HuH-7 (cell line): ENCODE data around the gene CXADR.
"Not testable (repeated sequence)": the region's sequence is repeated elsewhere in the genome, so short reads cannot be mapped to it uniquely, and the experiment has no call there.

Experiments
- DNase-seq: peaks from one replicate; pipeline ENCODE4 v3.0.0; 2011; ENCODE audit warnings: low spot score

Gene CXADR

GRCh38 chr21:17502985-17503384, 9.9 kb upstream of the CXADR start:
- DNase-seq = not testable (repeated sequence)

GRCh38 chr21:17506951-17507350, 5.9 kb upstream of the CXADR start:
- DNase-seq = no peak

GRCh38 chr21:17507591-17507990, 5.3 kb upstream of the CXADR start:
- no peak for DNase-seq

- no peak for DNase-seq
These were observed 626 bp downstream of the CXADR start for GRCh38 chr21:17513214-17514123.

GRCh38 chr21:17514124-17514845, 1.4 kb downstream of the CXADR start:
- DNase-seq = no peak

GRCh38 chr21:17517008-17517407, 4.2 kb downstream of the CXADR start:
- not testable (repeated sequence) for DNase-seq

- DNase-seq = no peak
These were observed 6.4 kb downstream of the CXADR start for GRCh38 chr21:17519208-17519738.

- DNase-seq = no peak
These were observed 7.2 kb downstream of the CXADR start for GRCh38 chr21:17519965-17520609.

GRCh38 chr21:17523007-17523451, 10.2 kb downstream of the CXADR start:
- DNase-seq = peak; percentile 64

- DNase-seq = not testable (repeated sequence)
These were observed 11.2 kb downstream of the CXADR start for GRCh38 chr21:17523979-17524494.

GRCh38 chr21:17524635-17525034, 11.8 kb downstream of the CXADR start:
- no peak for DNase-seq

GRCh38 chr21:17526776-17527175, 13.9 kb downstream of the CXADR start:
- no peak for DNase-seq

- DNase-seq = no peak
These were observed 14.4 kb downstream of the CXADR start for GRCh38 chr21:17527240-17527639.

- DNase-seq = no peak
These were observed 14.9 kb downstream of the CXADR start for GRCh38 chr21:17527711-17528110.

- DNase-seq = no peak
These were observed 16.8 kb downstream of the CXADR start for GRCh38 chr21:17529648-17530047.

- DNase-seq = no peak
These were observed 19.4 kb downstream of the CXADR start for GRCh38 chr21:17532292-17532691.

GRCh38 chr21:17536381-17536780, 23.5 kb downstream of the CXADR start:
- no peak for DNase-seq

- no peak for DNase-seq
These were observed 24.5 kb downstream of the CXADR start for GRCh38 chr21:17537299-17537698.

- no peak for DNase-seq
These were observed 25.7 kb downstream of the CXADR start for GRCh38 chr21:17538576-17538975.

- DNase-seq = no peak
These were observed 26.5 kb downstream of the CXADR start for GRCh38 chr21:17539323-17539722.

- no peak for DNase-seq
These were observed 27.0 kb downstream of the CXADR start for GRCh38 chr21:17539743-17540341.

GRCh38 chr21:17540530-17540929, 27.7 kb downstream of the CXADR start:
- DNase-seq = no peak
